Measurements from ENCODE around the gene USP6NL. TPM values are rescaled to one million over a fixed set of nuclear protein-coding genes. Genes with fewer than 3 reads are reported as not detected.
A peak's percentile ranks its signal among the peaks of the same experiment; 100 is the strongest.

Gene USP6NL
- total and polyA plus RNA-seq, 5 experiments from 2014 or later = 2.3 to 7.9 (median 5.4) TPM

DNA sequence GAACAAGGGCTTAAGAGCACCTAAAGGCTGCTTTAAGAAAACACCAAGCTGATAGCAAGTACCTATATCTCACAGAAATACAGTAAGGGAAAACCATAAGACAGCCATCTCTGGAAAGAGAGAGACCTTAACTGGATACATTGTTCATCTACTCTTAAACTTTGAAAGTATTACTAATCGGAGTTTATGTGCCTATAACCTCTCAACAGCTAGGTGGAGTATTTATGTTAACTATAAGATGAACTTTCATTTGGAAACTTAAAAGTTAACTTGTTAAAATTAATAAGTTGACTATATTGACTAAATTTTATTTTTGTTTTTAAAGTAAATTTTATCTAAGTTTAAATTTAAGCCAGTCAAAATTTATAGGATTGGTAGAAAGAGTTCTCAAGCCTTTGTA is 90.6 kb downstream of the USP6NL start:
- Mint-ChIP-seq H3K9me3 (no peaks in the 10 kb centered on the region), H3K27ac (no peak overlapping the region), H3K27me3 (no peaks in the 10 kb centered on the region), H3K4me3 (no peak overlapping the region), H3K4me1 (peaks cover 0 to 16% (median 0%) of the 10 kb centered on the region in 4 donors), H3K36me3 (peaks cover 0 to 8% (median 0%) of the 10 kb centered on the region in 3 donors)
- ATAC-seq = no peak
- DNase-seq = no peak
- POLR2A ChIA-PET = no interaction called here

DNA sequence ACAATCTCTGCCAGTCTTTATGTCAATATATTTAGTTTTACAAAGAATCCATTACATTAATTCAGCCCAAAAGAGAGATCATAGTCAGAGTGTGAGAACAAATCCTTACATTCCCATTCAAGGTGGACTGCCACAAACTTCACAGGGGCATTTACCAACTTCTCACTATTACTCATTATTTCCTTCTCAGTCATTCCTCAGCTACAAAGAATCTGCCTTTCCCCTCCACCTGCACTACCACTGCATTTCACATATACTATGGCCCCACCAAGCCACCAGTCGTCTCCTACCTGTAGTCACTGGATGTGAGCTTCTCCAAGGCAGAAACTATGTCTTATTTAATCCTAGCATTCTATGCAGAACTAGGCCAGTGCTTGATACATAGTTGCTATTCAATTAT is 94.3 kb downstream of the USP6NL start:
- Mint-ChIP-seq H3K36me3 (no peaks in the 10 kb centered on the region), H3K4me3 (no peak overlapping the region), H3K27ac (peak overlapping the region in 1 of 10 donors; percentile 12), H3K27me3 (no peaks in the 10 kb centered on the region), H3K9me3 (no peaks in the 10 kb centered on the region), H3K4me1 (peaks cover 0 to 22% (median 4%) of the 10 kb centered on the region in 4 donors)
- DNase-seq = no peak
- POLR2A ChIA-PET = no interaction called here
- no peak for ATAC-seq

DNA sequence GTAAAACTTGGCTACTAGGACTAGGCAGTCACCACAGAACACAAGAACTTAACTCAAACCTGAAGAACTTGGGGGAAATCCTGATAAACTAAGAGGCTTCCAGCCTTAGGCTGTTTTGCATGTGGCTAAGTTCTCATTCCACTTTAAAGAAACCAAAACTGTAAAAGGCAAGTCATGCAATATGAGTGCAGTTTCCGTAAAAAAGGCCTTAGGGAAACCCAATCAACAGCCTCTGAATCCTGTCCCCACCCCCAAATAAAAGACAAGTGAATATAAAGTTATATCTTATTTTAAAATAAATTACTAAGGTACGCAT is 95.1 kb downstream of the USP6NL start:
- Mint-ChIP-seq H3K27ac (peak overlapping the region in 1 of 10 donors; percentile 35), H3K4me1 (peaks cover 0 to 22% (median 4%) of the 10 kb centered on the region in 4 donors), H3K4me3 (no peak overlapping the region), H3K27me3 (no peaks in the 10 kb centered on the region), H3K36me3 (no peaks in the 10 kb centered on the region), H3K9me3 (no peaks in the 10 kb centered on the region)
- DNase-seq (no peak), ATAC-seq (no peak)
- POLR2A ChIA-PET = no interaction called here

DNA sequence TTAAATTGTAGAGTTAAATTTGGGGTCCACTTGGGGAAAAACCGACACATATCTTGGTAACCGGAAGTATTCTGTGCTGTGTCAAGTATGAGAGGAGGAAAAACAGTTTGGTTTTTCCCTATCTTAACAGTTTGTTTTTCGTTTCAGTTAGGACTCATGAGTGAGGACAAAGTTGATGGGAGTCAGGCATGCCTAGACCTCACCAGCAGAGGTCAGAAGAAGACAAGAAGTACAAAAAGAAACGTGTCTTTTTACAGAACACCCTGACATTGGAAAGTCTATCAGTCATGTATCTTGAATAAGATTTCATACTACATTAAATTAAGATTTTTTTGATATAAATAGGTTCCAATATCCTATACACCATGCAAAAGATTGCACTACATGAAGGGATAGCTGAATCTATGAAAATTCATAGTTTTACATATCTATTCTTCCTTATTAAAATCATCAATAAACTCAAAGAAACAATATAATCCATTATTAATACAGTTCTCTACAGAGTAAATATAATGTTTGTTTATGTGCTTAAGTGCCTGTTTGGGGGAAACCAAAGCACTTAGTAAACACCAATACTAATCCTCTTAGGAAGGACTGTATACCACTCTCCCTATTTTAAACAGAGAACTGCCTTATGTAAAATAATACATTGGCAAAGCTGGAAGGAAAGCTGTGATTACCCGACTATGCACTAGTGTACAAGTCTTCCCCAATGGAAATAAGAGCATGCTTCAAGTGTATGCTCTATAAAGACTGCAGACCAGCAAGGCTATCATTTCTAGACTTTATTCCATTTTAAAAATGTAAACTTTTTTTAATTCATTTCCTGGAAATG is 95.6 kb downstream of the USP6NL start:
- peak in 9 of 10 donors; percentile 6 to 73 (median 58) for DNase-seq
- POLR2A ChIA-PET = no interaction called here
- H3K27me3 Mint-ChIP-seq = no peaks in the 10 kb centered on the region
- ATAC-seq = peak; percentile 75 to 76
- H3K4me3 Mint-ChIP-seq = no peak overlapping the region
- H3K27ac Mint-ChIP-seq = peak overlapping the region in 1 of 10 donors; percentile 45
- H3K36me3 Mint-ChIP-seq = no peaks in the 10 kb centered on the region
- H3K9me3 Mint-ChIP-seq = no peaks in the 10 kb centered on the region
- peaks cover 0 to 22% (median 4%) of the 10 kb centered on the region in 4 donors for H3K4me1 Mint-ChIP-seq

DNA sequence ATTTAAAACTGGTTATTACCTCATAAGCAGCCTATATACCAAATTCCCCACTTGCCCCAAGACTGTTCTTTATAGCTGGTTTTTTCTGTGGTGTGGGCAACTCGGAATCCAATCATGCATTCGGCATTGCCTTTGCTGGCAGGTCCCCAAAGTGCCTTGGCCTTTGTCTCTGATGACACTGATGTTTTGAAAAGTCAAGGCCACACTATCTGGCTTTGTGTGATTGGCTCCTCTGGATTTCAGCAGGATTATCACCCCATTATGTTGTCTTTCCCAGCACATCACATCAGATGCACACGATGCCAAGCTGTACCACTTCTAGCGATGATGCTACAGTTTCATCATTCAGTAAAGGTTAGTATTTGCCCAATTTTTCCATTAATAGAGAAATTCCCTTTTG is 97.7 kb downstream of the USP6NL start:
- POLR2A ChIA-PET = no interaction called here
- ATAC-seq = no peak
- no peaks in the 10 kb centered on the region for H3K27me3 Mint-ChIP-seq
- H3K4me3 Mint-ChIP-seq = no peak overlapping the region
- no peaks in the 10 kb centered on the region for H3K9me3 Mint-ChIP-seq
- no peak for DNase-seq
- H3K36me3 Mint-ChIP-seq = peaks cover 0 to 7% (median 6%) of the 10 kb centered on the region in 3 donors
- H3K4me1 Mint-ChIP-seq = peaks cover 0 to 22% (median 4%) of the 10 kb centered on the region in 4 donors
- H3K27ac Mint-ChIP-seq = no peak overlapping the region

DNA sequence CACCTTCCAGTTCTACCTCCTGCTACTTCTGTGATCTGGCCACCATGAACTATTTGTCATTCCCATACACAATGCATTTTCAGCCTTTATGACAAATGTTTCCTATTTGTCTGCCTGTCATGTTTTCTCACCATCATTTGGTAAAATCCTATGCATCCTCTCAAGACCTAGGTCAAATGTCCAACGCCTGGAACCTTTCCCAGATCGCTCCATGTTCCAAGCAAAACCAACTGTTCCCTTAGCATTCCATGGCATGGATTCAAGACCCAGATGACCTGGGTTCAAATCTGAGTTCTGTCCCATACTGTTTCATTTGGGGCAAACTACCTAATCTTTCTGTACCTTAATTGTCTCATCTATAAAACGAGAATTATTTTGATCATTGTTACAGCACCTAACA is 98.9 kb downstream of the USP6NL start:
- Mint-ChIP-seq H3K4me3 (no peak overlapping the region), H3K27me3 (no peaks in the 10 kb centered on the region), H3K27ac (no peak overlapping the region), H3K36me3 (peaks cover 0 to 17% (median 14%) of the 10 kb centered on the region in 3 donors), H3K4me1 (peaks cover 0 to 22% (median 4%) of the 10 kb centered on the region in 4 donors), H3K9me3 (no peaks in the 10 kb centered on the region)
- ATAC-seq (no peak), DNase-seq (no peak)
- POLR2A ChIA-PET = no interaction called here

DNA sequence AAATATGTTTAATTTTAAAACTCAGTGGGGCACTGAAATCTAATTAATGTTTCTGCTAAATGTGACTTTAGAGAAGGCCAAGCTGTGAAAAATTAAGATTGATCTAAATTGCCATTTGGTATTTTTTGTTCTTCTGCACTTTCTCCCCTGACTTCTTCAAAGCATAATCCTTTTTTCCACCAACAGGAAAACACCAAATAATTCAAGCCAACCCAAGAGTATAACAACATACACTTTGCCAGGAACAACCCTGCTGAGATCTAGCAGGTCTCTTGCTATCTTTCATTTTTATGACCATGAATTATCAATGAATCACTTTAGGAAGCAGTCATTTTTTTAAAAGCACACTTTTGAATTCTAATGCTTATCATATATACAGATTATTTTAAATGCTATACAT is 100.1 kb downstream of the USP6NL start:
- H3K27ac Mint-ChIP-seq = no peak overlapping the region
- no peaks in the 10 kb centered on the region for H3K27me3 Mint-ChIP-seq
- no peak for ATAC-seq
- peaks cover 0 to 11% (median 4%) of the 10 kb centered on the region in 4 donors for H3K4me1 Mint-ChIP-seq
- no peaks in the 10 kb centered on the region for H3K9me3 Mint-ChIP-seq
- POLR2A ChIA-PET = no interaction called here
- H3K4me3 Mint-ChIP-seq = no peak overlapping the region
- H3K36me3 Mint-ChIP-seq = peaks cover 0 to 22% (median 18%) of the 10 kb centered on the region in 3 donors
- DNase-seq = no peak

DNA sequence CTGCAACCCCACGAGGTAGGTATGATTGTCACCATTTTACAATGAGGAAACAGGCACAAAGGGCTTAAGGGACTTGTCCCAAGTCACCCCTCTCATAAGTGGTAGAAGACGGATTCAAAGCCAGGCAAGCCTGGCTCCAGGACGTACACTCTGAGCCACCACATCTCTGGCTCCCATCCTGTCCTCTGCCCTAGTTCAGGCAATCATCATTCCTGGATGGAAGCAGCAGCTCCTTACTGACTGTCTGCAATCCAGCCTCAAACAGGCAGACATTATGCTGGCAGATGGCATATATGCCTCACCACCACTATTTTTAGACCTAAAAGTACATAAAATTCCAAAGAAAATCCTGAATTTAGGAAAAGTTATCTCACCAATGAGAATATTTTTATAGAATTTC is 100.7 kb downstream of the USP6NL start:
- H3K4me3 Mint-ChIP-seq = no peak overlapping the region
- no peaks in the 10 kb centered on the region for H3K9me3 Mint-ChIP-seq
- peaks cover 0 to 6% (median 4%) of the 10 kb centered on the region in 4 donors for H3K4me1 Mint-ChIP-seq
- POLR2A ChIA-PET = no interaction called here
- DNase-seq (no peak), ATAC-seq (no peak)
- no peak overlapping the region for H3K27ac Mint-ChIP-seq
- peaks cover 0 to 22% (median 18%) of the 10 kb centered on the region in 3 donors for H3K36me3 Mint-ChIP-seq
- no peaks in the 10 kb centered on the region for H3K27me3 Mint-ChIP-seq

DNA sequence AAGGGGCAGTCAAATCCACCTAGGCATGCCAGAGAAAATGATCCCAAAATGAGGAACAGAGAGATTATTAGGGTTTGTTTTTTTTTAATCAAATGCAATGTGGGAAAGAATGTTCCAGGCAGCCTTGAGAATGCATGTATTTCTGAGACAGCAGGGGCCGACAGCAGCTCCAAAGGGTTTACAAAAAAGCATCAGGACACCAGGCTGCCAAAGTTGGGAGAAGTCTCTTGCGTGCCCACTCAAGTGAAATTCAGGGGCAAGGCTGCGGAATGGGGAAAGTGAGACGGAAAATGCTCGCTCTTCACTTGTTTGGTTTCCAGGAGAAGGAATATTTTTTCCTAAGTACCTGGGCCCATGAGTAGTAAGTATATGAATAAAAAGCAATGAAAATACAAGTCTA is 101.2 kb downstream of the USP6NL start:
- H3K4me3 Mint-ChIP-seq = no peak overlapping the region
- no peaks in the 10 kb centered on the region for H3K9me3 Mint-ChIP-seq
- H3K27me3 Mint-ChIP-seq = no peaks in the 10 kb centered on the region
- H3K4me1 Mint-ChIP-seq = peaks cover 0 to 4% (median under 1%) of the 10 kb centered on the region in 4 donors
- peaks cover 0 to 22% (median 18%) of the 10 kb centered on the region in 3 donors for H3K36me3 Mint-ChIP-seq
- POLR2A ChIA-PET = no interaction called here
- DNase-seq (no peak), ATAC-seq (no peak)
- no peak overlapping the region for H3K27ac Mint-ChIP-seq

DNA sequence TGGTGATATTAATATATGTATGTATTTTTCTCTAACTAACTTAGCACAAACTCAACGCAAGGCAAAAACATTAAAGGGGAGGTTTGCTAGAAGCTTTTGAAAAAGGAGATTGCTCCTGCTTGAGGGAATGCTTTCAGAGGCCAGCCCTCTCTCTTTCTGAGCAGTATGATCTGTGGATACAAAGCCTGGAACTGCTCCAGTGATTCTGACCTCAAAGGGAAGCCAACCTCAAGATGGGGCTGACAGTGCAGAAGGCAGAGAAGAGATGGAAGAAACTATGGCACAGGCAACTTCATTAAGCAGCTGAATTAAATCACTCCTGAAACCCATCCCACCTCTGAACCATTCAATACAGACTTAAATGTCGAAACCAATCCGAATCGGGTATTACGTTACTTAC is 102.4 kb downstream of the USP6NL start:
- no peaks in the 10 kb centered on the region for H3K9me3 Mint-ChIP-seq
- no peak overlapping the region for H3K4me3 Mint-ChIP-seq
- peaks cover 0 to 4% (median under 1%) of the 10 kb centered on the region in 4 donors for H3K4me1 Mint-ChIP-seq
- no peaks in the 10 kb centered on the region for H3K27me3 Mint-ChIP-seq
- POLR2A ChIA-PET = no interaction called here
- no peak overlapping the region for H3K27ac Mint-ChIP-seq
- DNase-seq = no peak
- no peak for ATAC-seq
- H3K36me3 Mint-ChIP-seq = peaks cover 0 to 23% (median 18%) of the 10 kb centered on the region in 3 donors

DNA sequence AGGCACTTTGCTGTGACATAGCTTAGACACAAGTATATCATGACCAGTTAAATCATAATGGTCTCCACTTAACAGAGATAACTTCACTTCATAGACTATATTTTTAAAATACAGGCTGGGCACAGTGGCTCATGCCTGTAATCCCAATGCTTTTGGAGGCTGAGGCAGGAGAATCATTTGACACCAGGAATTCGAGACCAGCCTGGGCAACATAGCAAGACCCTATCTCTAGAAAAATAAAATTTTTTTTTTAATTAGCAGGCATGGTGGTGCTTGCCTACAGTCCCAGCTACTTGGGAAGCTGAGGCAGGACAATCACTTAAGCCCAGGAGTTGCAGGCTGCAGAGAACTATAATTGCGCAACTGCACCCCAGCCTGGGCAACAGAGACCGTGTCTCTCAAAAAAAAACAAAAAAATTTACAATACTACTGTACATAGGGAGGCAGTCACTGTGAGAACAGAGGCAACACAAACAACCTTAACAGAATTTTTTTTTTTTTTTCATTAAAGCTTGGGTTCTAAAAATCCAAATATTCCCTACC is 105.1 kb downstream of the USP6NL start:
- POLR2A ChIA-PET = no interaction called here
- no peak for ATAC-seq
- no peaks in the 10 kb centered on the region for H3K27me3 Mint-ChIP-seq

DNA sequence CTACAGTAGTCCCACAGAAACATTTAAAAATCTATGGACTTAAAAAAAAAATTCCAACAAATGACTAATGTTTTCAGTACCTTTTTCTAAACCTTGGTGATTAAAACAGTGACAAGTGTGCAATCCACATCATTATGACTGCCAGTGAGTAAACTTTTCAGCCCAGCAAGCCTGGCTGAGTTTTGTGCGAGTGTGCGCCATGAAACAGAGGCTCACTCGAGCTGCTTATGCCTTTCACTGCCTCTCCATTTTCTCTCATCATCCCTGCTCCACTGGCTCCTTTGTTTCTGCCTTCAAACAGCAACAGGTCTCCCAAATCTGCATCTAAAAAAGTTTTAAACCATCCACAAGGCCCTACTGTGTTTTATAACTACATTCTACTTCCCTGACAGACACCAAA is 105.8 kb downstream of the USP6NL start:
- DNase-seq (no peak), ATAC-seq (no peak)
- Mint-ChIP-seq H3K9me3 (no peaks in the 10 kb centered on the region), H3K36me3 (peaks cover 0 to 25% (median 18%) of the 10 kb centered on the region in 3 donors), H3K27me3 (no peaks in the 10 kb centered on the region), H3K4me1 (peaks cover 0 to 1% (median 0%) of the 10 kb centered on the region in 4 donors), H3K4me3 (no peak overlapping the region), H3K27ac (peak overlapping the region in 1 of 10 donors; percentile 17)
- POLR2A ChIA-PET = interaction anchor here (0.6 kb wide), 1 partner anchor 179 kb away, joined by 3 read pairs; no protein-coding TSS in a partner anchor

More for the DNA sequence above, 105.1 kb downstream of the USP6NL start:
- Mint-ChIP-seq H3K4me3 (no peak overlapping the region), H3K36me3 (peaks cover 0 to 25% (median 18%) of the 10 kb centered on the region in 3 donors), H3K4me1 (peaks cover 0 to 1% (median 0%) of the 10 kb centered on the region in 4 donors), H3K9me3 (no peaks in the 10 kb centered on the region), H3K27ac (no peak overlapping the region)
- no peak for DNase-seq

DNA sequence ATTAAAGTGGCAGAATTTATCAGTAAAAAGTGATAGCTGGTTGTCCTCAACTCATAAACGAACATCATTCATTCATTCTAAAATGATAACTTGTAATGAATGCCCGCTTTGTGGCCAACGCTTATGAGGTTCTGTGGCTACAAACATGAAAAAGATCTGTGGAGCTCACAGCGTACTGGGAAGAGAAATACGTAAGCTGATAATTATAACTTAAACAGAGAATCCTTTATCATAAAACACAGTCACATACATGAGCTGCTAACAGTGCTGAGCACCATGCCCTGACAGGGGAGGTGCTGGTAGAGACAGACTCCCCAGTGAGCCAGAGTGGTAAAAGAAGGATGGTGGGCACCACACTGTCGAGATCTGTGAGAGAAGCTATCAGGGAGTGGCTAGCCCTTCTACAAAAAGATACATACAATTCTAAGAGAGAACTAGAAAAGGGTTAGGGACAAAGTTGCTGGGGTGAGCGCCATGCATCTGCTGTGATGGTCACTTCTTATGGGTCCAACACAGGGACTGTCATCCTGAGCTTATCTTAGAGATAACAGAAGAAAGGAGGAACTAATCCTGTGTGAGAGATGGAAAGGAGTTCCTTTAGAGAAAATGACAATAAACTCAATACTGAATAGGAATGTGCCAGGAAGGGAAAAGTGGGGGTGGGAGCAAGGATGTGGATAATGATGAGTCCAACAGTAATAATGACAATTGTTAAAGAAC is 106.7 kb downstream of the USP6NL start:
- Mint-ChIP-seq H3K36me3 (peaks cover 0 to 26% (median 18%) of the 10 kb centered on the region in 3 donors), H3K4me1 (peaks cover 0 to 1% (median 0%) of the 10 kb centered on the region in 4 donors), H3K27ac (no peak overlapping the region), H3K27me3 (no peaks in the 10 kb centered on the region), H3K9me3 (no peaks in the 10 kb centered on the region), H3K4me3 (no peak overlapping the region)
- no peak for DNase-seq
- POLR2A ChIA-PET = no interaction called here
- ATAC-seq = no peak
